B cell (primary cell): ENCODE results near the gene PRKCA. TPM values are rescaled to one million over a fixed set of nuclear protein-coding genes. Genes with fewer than 3 reads are reported as not detected.

Source experiments
- ATAC-seq: fragments of 200-7000 bp; cut with Tn5 transposase; one replicate; pipeline ENCODE4 v1.10.0; 2021; ENCODE audit warnings: low read depth, mild to moderate bottlenecking, moderate number of reproducible peaks, moderate library complexity
- CTCF ChIA-PET: fragments of 350-600 bp; sonication (Branson Sonifier 250); formaldehyde crosslinking; loops from one replicate; lab custom pipeline; 2021; ENCODE audit warnings: antibody characterized with exemption, inconsistent platforms; lab: Charles Lee
- POLR2A ChIA-PET: fragments of 350-600 bp; sonication (Branson Sonifier 250); formaldehyde crosslinking; loops from one replicate; lab custom pipeline; 2021; ENCODE audit warnings: antibody characterized with exemption; lab: Charles Lee
- DNase-seq: peaks from one replicate; pipeline ENCODE4 v3.0.0; 2013
- H2AFZ ChIP-seq: 2 replicates; pipeline ENCODE4 v1.6.1; 2012; ENCODE audit warnings: mild to moderate bottlenecking, low read depth, low read length; ENCODE audit not compliant: insufficient read depth, poor library complexity, severe bottlenecking
- H3K27ac ChIP-seq, 2 donors: 1 replicate in 1 of 2; 2 replicates in 1 of 2; pipeline ENCODE4 v1.5.1; 2012 to 2013; ENCODE audit warnings: low read length in 2 of 2, mild to moderate bottlenecking in 2 of 2, moderate library complexity in 1 of 2
- H3K27me3 ChIP-seq, 4 experiments: fragments of 200-600 bp in 1 of 4; sonication (generic) in 1 of 4; replicated peaks in 1 of 4; 1 replicate in 2 of 4; 2 replicates in 2 of 4; pipeline versions ENCODE4 v1.6.1 to v1.7.0; 2013 to 2016; ENCODE audit warnings: low read length in 3 of 4, mild to moderate bottlenecking in 2 of 4, mixed read lengths in 1 of 4, moderate library complexity in 1 of 4; ENCODE audit not compliant: insufficient read depth in 4 of 4, control insufficient read depth in 3 of 4; ENCODE audit errors: control extremely low read depth in 1 of 4
- H3K36me3 ChIP-seq, 2 experiments: replicated peaks in 1 of 2; 1 replicate in 1 of 2; 2 replicates in 1 of 2; pipeline versions ENCODE4 v1.6.1 to v1.7.1; 2013; ENCODE audit warnings: low read length in 1 of 2; ENCODE audit not compliant: insufficient read depth in 2 of 2, control insufficient read depth in 1 of 2; ENCODE audit errors: control extremely low read depth in 1 of 2, extremely low read depth in 1 of 2
- H3K4me1 ChIP-seq, 2 donors: fragments of 200-600 bp in 1 of 2; sonication (generic) in 1 of 2; 1 replicate in 1 of 2; 2 replicates in 1 of 2; pipeline versions ENCODE4 v1.5.1 to v1.6.1; 2013 to 2017; ENCODE audit warnings: low read length in 2 of 2; ENCODE audit not compliant: control insufficient read depth in 2 of 2, insufficient read depth in 2 of 2
- H3K4me2 ChIP-seq: replicated peaks from 2 replicates; pipeline ENCODE3; 2012; ENCODE audit warnings: mild to moderate bottlenecking, low read depth, low read length; ENCODE audit not compliant: poor library complexity, severe bottlenecking
- H3K4me3 ChIP-seq, 5 experiments: fragments of 200-600 bp in 1 of 5; sonication (generic) in 1 of 5; 1 replicate in 3 of 5; 2 replicates in 2 of 5; pipeline versions ENCODE4 v1.5.1 to v1.7.0; 2011 to 2016; ENCODE audit warnings: low read length in 4 of 5, mild to moderate bottlenecking in 4 of 5, low read depth in 2 of 5, control low read depth in 1 of 5, moderate library complexity in 1 of 5; ENCODE audit not compliant: insufficient read depth in 1 of 5; ENCODE audit errors: control extremely low read depth in 1 of 5, extremely low read depth in 1 of 5
- H3K79me2 ChIP-seq: fragments of 200-600 bp; sonication (generic); one replicate; pipeline ENCODE4 v1.6.0; 2016; ENCODE audit warnings: low read length; ENCODE audit not compliant: control insufficient read depth, insufficient read depth
- H3K9ac ChIP-seq: fragments of 200-600 bp; sonication (generic); 2 replicates; pipeline ENCODE4 v1.6.1; 2017; ENCODE audit warnings: mild to moderate bottlenecking, low read length, moderate library complexity
- H3K9me3 ChIP-seq, 3 donors: one replicate each; pipeline versions ENCODE4 v1.6.1 to v1.7.1; 2013; ENCODE audit warnings: low read length in 2 of 3; ENCODE audit not compliant: control insufficient read depth in 2 of 3, insufficient read depth in 1 of 3; ENCODE audit errors: control extremely low read depth in 1 of 3
- H4K20me1 ChIP-seq: 2 replicates; pipeline ENCODE4 v1.6.0; 2012; ENCODE audit warnings: mild to moderate bottlenecking, low read length; ENCODE audit not compliant: insufficient read depth, control insufficient read depth, poor library complexity, severe bottlenecking
- H3K27ac Mint-ChIP-seq: one replicate; pipeline ENCODE4 v1.8.0; 2021; ENCODE audit warnings: mixed read lengths
- H3K27me3 Mint-ChIP-seq: one replicate; pipeline ENCODE4 v1.8.0; 2021; ENCODE audit warnings: mixed read lengths
- H3K4me1 Mint-ChIP-seq: one replicate; pipeline ENCODE4 v1.8.0; 2021; ENCODE audit warnings: mixed read lengths
- H3K4me3 Mint-ChIP-seq: one replicate; pipeline ENCODE4 v1.8.0; 2021; ENCODE audit warnings: mixed read lengths
- H3K9me3 Mint-ChIP-seq: one replicate; pipeline ENCODE4 v1.8.0; 2022; ENCODE audit warnings: mixed read lengths; ENCODE audit not compliant: insufficient read depth
- CTCF ChIP-seq: fragments of 200-600 bp; IDR thresholded peaks from one replicate; pipeline ENCODE4 v1.8.0; 2022; ENCODE audit warnings: antibody characterized with exemption, mild to moderate bottlenecking
- EZH2 ChIP-seq: IDR thresholded peaks from 2 replicates; pipeline ENCODE4 v1.6.1; 2012; ENCODE audit warnings: borderline replicate concordance, low read depth, mild to moderate bottlenecking, moderate library complexity, low read length; ENCODE audit not compliant: insufficient read depth, poor library complexity, severe bottlenecking
- WGBS: methylation state at CpG from one replicate; pipeline ENCODE4 v1.1.5; 2013; ENCODE audit warnings: missing lambda C conversion rate; ENCODE audit not compliant: insufficient coverage; 5-methylcytosine and 5-hydroxymethylcytosine counted together
- intact Hi-C: fragments of 100-400 bp; cut with micrococcal nuclease; formaldehyde crosslinking; loops from one replicate; pipeline ENCODE4 v1.10.0; 2022
- polyA plus RNA-seq: library from polyadenylated mRNA; depleted of rRNA; stranded (reverse); fragments of >200 nt; gene quantifications from 2 replicates; pipeline ENCODE4 v1.2.3, GENCODE V29; 2012
- total RNA-seq, 2 donors: library from RNA; stranded (reverse); fragments of 120-200 nt in 1 of 2; gene quantifications; 1 replicate in 1 of 2; 2 replicates in 1 of 2; pipeline versions ENCODE4 v1.2.3 to v1.2.4, GENCODE V29; 2013 to 2022

The PRKCA gene
- total and polyA plus RNA-seq, 2 donors (not counting 1 experiment from before 2014, with no cell fraction given), result 0.33 to 7.7 TPM

GRCh38 chr17:66481271-66481670, 178.9 kb downstream of the PRKCA start:
- 77% methylated on average over 6 of the region's 8 CpGs for WGBS
- H3K9me3 Mint-ChIP-seq, result peaks cover 3% of the 10 kb centered on the region
- no peak overlapping the region for H3K4me2 ChIP-seq
- intact Hi-C loops, result no loop called here
- no peak overlapping the region for H3K27ac ChIP-seq
- no peaks in the 10 kb centered on the region for H3K4me1 ChIP-seq
- no peaks in the 10 kb centered on the region for H3K4me1 Mint-ChIP-seq
- H3K79me2 ChIP-seq, result no peaks in the 10 kb centered on the region
- peaks cover 0 to 2% (median 0%) of the 10 kb centered on the region in 3 donors for H3K9me3 ChIP-seq
- H3K9ac ChIP-seq, result no peak overlapping the region
- H3K27me3 ChIP-seq, result no peaks in the 10 kb centered on the region
- no peaks in the 10 kb centered on the region for H3K27me3 Mint-ChIP-seq
- no peak overlapping the region for H3K4me3 Mint-ChIP-seq
- no peak overlapping the region for H2AFZ ChIP-seq
- no peak overlapping the region for H3K4me3 ChIP-seq
- ChIA-PET CTCF (no interaction called here), POLR2A (no interaction called here)
- ATAC-seq (no peak), DNase-seq (no peak)
- H3K27ac Mint-ChIP-seq, result no peak overlapping the region
- H3K36me3 ChIP-seq, result no peaks in the 10 kb centered on the region
- H4K20me1 ChIP-seq, result no peaks in the 10 kb centered on the region
- TF ChIP-seq CTCF, result no peak
- no peak for TF ChIP-seq EZH2

- no peak overlapping the region for H3K4me2 ChIP-seq
- no peaks in the 10 kb centered on the region for H3K4me1 Mint-ChIP-seq
- ATAC-seq, result no peak
- no peak for DNase-seq
- no peak overlapping the region for H2AFZ ChIP-seq
- 83% methylated on average over 2 of the region's 8 CpGs for WGBS
- no peaks in the 10 kb centered on the region for H3K27me3 ChIP-seq
- no peaks in the 10 kb centered on the region for H3K79me2 ChIP-seq
- TF ChIP-seq CTCF (no peak), EZH2 (no peak)
- H3K27me3 Mint-ChIP-seq, result no peaks in the 10 kb centered on the region
- CTCF ChIA-PET, result no interaction called here
- no peak overlapping the region for H3K27ac Mint-ChIP-seq
- intact Hi-C loops, result no loop called here
- H3K4me3 ChIP-seq, result no peak overlapping the region
- POLR2A ChIA-PET, result no interaction called here
- no peaks in the 10 kb centered on the region for H3K36me3 ChIP-seq
- H3K4me3 Mint-ChIP-seq, result no peak overlapping the region
- H3K9me3 Mint-ChIP-seq, result peaks cover 3% of the 10 kb centered on the region
- H4K20me1 ChIP-seq, result no peaks in the 10 kb centered on the region
- H3K4me1 ChIP-seq, result no peaks in the 10 kb centered on the region
- H3K9me3 ChIP-seq, result no peaks in the 10 kb centered on the region
- H3K27ac ChIP-seq, result no peak overlapping the region
- no peak overlapping the region for H3K9ac ChIP-seq
These were observed 181.5 kb downstream of the PRKCA start for GRCh38 chr17:66483906-66484305.
